Measurements from ENCODE around the gene GRIN2A. TPM values are rescaled to one million over a fixed set of nuclear protein-coding genes. Genes with fewer than 3 reads are reported as not detected.

GRIN2A gene
- total and polyA plus RNA-seq, 2 of the 8 experiments (the other 6 are each of a cell fraction or from before 2014, with no cell fraction given) = 0.18 to 1.8 TPM

GRCh38 chr16:10128397-10129258 is 53.6 kb downstream of the GRIN2A start (continued):
- TF ChIP-seq CTCF (IDR thresholded peaks at IDR 0.05; ENCODE audit: control extremely low read depth in 1 of 3, insufficient read depth in 1 of 3, low read depth in 1 of 3, low read length in 3 of 3) (no peak), SP1 (IDR thresholded peaks at IDR 0.05; ENCODE audit: low read depth, low read length) (no peak), CHD1 (IDR thresholded peaks at IDR 0.05; ENCODE audit: low read depth, low read length) (no peak), TEAD4 (IDR thresholded peaks at IDR 0.05; ENCODE audit: low read depth, low read length) (no peak), HDAC6 (IDR thresholded peaks at IDR 0.05; ENCODE audit: low read depth, low read length) (no peak), BRCA1 (IDR thresholded peaks at IDR 0.05; ENCODE audit: low read depth, low read length) (no peak)
